Suprapubic skin (tissue), 4 donors: Measurements from ENCODE around the gene SUFU. TPM values are rescaled to one million over a fixed set of nuclear protein-coding genes. Genes with fewer than 3 reads are reported as not detected.
A peak's percentile ranks its signal among the peaks of the same experiment; 100 is the strongest.

Source experiments
- DNase-seq, 2 donors: peaks; one replicate each; pipeline ENCODE4 v3.0.0-alpha.2; 2019; ENCODE audit warnings: low spot score in 2 of 2
- H3K27ac ChIP-seq: fragments of 200-600 bp; sonication (generic); one replicate; pipeline ENCODE4 v1.5.1; 2019
- H3K27me3 ChIP-seq: fragments of 200-600 bp; sonication (generic); one replicate; pipeline ENCODE4 v1.5.1; 2019
- H3K36me3 ChIP-seq: fragments of 200-600 bp; sonication (generic); one replicate; pipeline ENCODE4 v1.5.1; 2019
- H3K4me1 ChIP-seq: fragments of 200-600 bp; sonication (generic); one replicate; pipeline ENCODE4 v1.5.1; 2019
- H3K4me3 ChIP-seq: fragments of 200-600 bp; sonication (generic); one replicate; pipeline ENCODE4 v1.5.1; 2019; ENCODE audit warnings: mild to moderate bottlenecking
- H3K9me3 ChIP-seq: fragments of 200-600 bp; sonication (generic); one replicate; pipeline ENCODE4 v1.5.1; 2019
- EP300 ChIP-seq: sonication (generic); formaldehyde crosslinking; IDR thresholded peaks from one replicate; pipeline ENCODE4 v1.6.1; 2017; ENCODE audit warnings: antibody characterized with exemption
- POLR2A ChIP-seq, 2 donors: fragments of 450-650 bp; IDR thresholded peaks; one replicate each; pipeline ENCODE4 v1.6.1; 2017; ENCODE audit warnings: antibody characterized with exemption in 2 of 2, mild to moderate bottlenecking in 2 of 2, moderate library complexity in 2 of 2
- POLR2AphosphoS5 ChIP-seq, 3 donors: sonication (generic); formaldehyde crosslinking; IDR thresholded peaks; one replicate each; pipeline ENCODE4 v1.6.1; 2017; ENCODE audit warnings: antibody characterized with exemption in 3 of 3
- WGBS: methylation state at CpG from one replicate; pipeline ENCODE4 v1.1.5; 2018; 5-methylcytosine and 5-hydroxymethylcytosine counted together
- total RNA-seq, 4 donors: library from RNA; depleted of rRNA; stranded (reverse); fragments of >200 nt; gene quantifications; one replicate each; pipeline ENCODE4 v1.1.0, GENCODE V29; 2016
- TF ChIP-seq, protein P1 (sequence below), 2 donors: fragments of 200-600 bp in 1 of 2; fragments of 450-650 bp in 1 of 2; sonication (generic) in 1 of 2; IDR thresholded peaks; one replicate each; pipeline ENCODE4 v1.5.1; 2016 to 2019; ENCODE audit warnings: antibody characterized with exemption in 2 of 2, mild to moderate bottlenecking in 1 of 2, moderate library complexity in 1 of 2

The SUFU gene
- total RNA-seq, 4 donors from 2014 or later: 15.3 to 22.7 (median 18.9) TPM

DNA sequence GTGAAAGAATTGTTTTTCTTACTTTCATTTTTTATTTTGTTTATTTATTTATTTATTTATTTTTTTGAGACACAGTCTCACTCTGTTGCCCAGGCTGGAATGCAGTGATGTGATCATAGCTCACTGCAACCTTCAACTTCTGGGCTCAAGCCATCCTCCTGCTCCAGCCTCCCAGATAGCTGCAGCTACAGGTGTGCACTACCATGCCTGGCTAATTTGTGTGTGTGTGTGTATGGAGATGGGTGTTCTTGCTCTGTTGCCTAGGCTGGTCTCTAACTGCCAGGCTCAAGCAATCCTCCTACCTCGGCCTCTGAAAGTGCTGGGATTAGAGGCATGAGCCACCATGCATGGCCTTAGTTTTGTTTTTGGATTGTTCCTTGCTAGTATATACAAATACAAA, 85.1 kb downstream of the SUFU start:
- TF ChIP-seq POLR2A (IDR thresholded peaks at IDR 0.05): no peak
- Histone ChIP-seq H3K27ac (no peak overlapping the region), H3K9me3 (no peaks in the 10 kb centered on the region), H3K27me3 (no peaks in the 10 kb centered on the region), H3K36me3 (peaks cover 5% of the 10 kb centered on the region), H3K4me1 (peaks cover 3% of the 10 kb centered on the region), H3K4me3 (no peak overlapping the region)
- no peak for DNase-seq
- WGBS: 88% methylated on average over 1 of the region's 1 CpG

GRCh38 chr10:102593074-102593803, 89.5 kb downstream of the SUFU start:
- H3K9me3 ChIP-seq: no peaks in the 10 kb centered on the region
- 92% methylated on average over 2 of the region's 6 CpGs for WGBS
- H3K36me3 ChIP-seq: peaks cover 27% of the 10 kb centered on the region
- no peak for DNase-seq
- H3K4me3 ChIP-seq: no peak overlapping the region
- H3K27me3 ChIP-seq: no peaks in the 10 kb centered on the region
- H3K4me1 ChIP-seq: peaks cover 28% of the 10 kb centered on the region
- TF ChIP-seq, protein P1, sequence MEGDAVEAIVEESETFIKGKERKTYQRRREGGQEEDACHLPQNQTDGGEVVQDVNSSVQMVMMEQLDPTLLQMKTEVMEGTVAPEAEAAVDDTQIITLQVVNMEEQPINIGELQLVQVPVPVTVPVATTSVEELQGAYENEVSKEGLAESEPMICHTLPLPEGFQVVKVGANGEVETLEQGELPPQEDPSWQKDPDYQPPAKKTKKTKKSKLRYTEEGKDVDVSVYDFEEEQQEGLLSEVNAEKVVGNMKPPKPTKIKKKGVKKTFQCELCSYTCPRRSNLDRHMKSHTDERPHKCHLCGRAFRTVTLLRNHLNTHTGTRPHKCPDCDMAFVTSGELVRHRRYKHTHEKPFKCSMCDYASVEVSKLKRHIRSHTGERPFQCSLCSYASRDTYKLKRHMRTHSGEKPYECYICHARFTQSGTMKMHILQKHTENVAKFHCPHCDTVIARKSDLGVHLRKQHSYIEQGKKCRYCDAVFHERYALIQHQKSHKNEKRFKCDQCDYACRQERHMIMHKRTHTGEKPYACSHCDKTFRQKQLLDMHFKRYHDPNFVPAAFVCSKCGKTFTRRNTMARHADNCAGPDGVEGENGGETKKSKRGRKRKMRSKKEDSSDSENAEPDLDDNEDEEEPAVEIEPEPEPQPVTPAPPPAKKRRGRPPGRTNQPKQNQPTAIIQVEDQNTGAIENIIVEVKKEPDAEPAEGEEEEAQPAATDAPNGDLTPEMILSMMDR (IDR thresholded peaks at IDR 0.05): no peak
- no peak for TF ChIP-seq EP300
- no peak for TF ChIP-seq POLR2A (IDR thresholded peaks at IDR 0.05)
- no peak for TF ChIP-seq POLR2AphosphoS5 (IDR thresholded peaks at IDR 0.05)
- H3K27ac ChIP-seq: no peak overlapping the region

DNA sequence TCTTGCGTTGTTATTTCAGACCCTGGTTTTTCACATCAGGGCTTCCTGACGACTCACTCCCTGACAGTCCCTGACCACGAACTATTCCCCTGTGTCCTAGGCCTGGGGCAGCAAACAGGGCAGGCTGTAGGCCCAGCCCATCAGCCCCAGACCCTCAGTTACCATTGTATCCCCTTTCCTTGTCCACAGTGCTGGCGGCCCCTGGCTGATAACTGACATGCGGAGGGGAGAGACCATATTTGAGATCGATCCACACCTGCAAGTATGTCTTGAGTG, 90.0 kb downstream of the SUFU start:
- Histone ChIP-seq H3K9me3 (no peaks in the 10 kb centered on the region), H3K27ac (no peak overlapping the region), H3K27me3 (no peaks in the 10 kb centered on the region), H3K4me3 (no peak overlapping the region), H3K4me1 (peaks cover 33% of the 10 kb centered on the region), H3K36me3 (peaks cover 32% of the 10 kb centered on the region)
- DNase-seq: no peak
- TF ChIP-seq EP300: no peak
- TF ChIP-seq POLR2AphosphoS5 (IDR thresholded peaks at IDR 0.05): no peak
- no peak for TF ChIP-seq POLR2A (IDR thresholded peaks at IDR 0.05)
- TF ChIP-seq, protein P1 (IDR thresholded peaks at IDR 0.05): no peak
- 85% methylated on average over 6 of the region's 6 CpGs for WGBS

DNA sequence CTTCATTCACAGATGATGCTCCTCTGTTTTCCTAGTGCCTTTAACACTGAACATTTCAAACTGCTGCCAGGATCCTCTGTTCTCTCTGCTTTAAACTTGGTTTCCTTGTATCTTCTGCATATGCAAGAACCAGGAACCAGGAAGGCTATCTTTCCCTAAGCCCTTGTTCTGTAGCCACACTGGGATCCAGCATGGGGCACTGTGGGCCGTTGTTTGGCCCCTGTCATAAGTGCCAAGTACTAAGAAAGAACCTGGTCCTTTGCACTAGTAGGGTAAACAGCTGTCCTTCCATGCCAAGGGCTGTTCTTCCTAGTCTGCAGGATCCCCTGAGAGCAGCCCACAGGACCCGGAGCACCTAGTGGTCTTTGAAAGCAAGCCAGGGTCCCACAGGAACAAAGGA, 91.5 kb downstream of the SUFU start:
- TF ChIP-seq POLR2AphosphoS5 (IDR thresholded peaks at IDR 0.05): no peak
- TF ChIP-seq EP300: no peak
- TF ChIP-seq, protein P1 (IDR thresholded peaks at IDR 0.05): no peak
- no peak for TF ChIP-seq POLR2A (IDR thresholded peaks at IDR 0.05)
- Histone ChIP-seq H3K4me1 (peaks cover 36% of the 10 kb centered on the region), H3K36me3 (peaks cover 46% of the 10 kb centered on the region), H3K27me3 (no peaks in the 10 kb centered on the region), H3K4me3 (no peak overlapping the region), H3K9me3 (no peaks in the 10 kb centered on the region), H3K27ac (no peak overlapping the region)
- 53% methylated on average over 1 of the region's 2 CpGs for WGBS
- no peak for DNase-seq

- no peaks in the 10 kb centered on the region for H3K9me3 ChIP-seq
- H3K36me3 ChIP-seq: peaks cover 51% of the 10 kb centered on the region
- no peak for DNase-seq
- H3K27ac ChIP-seq: no peak overlapping the region
- no peak overlapping the region for H3K4me3 ChIP-seq
- peaks cover 41% of the 10 kb centered on the region for H3K4me1 ChIP-seq
- no peaks in the 10 kb centered on the region for H3K27me3 ChIP-seq
- 93% methylated on average over 4 of the region's 4 CpGs for WGBS
- no peak for TF ChIP-seq POLR2A (IDR thresholded peaks at IDR 0.05)
- no peak for TF ChIP-seq EP300
- TF ChIP-seq, protein P1 (IDR thresholded peaks at IDR 0.05): no peak
- TF ChIP-seq POLR2AphosphoS5 (IDR thresholded peaks at IDR 0.05): no peak
These were observed 92.1 kb downstream of the SUFU start for GRCh38 chr10:102595897-102596296.

GRCh38 chr10:102596506-102596971, 92.8 kb downstream of the SUFU start:
- no peak overlapping the region for H3K27ac ChIP-seq
- peaks cover 56% of the 10 kb centered on the region for H3K36me3 ChIP-seq
- peaks cover 46% of the 10 kb centered on the region for H3K4me1 ChIP-seq
- no peak overlapping the region for H3K4me3 ChIP-seq
- TF ChIP-seq, protein P1 (IDR thresholded peaks at IDR 0.05): peak; percentile 36 to 76
- TF ChIP-seq EP300: no peak
- H3K9me3 ChIP-seq: no peaks in the 10 kb centered on the region
- DNase-seq: no peak
- WGBS: 51% methylated on average over 3 of the region's 3 CpGs
- no peaks in the 10 kb centered on the region for H3K27me3 ChIP-seq
